ENCODE measurements around the gene B4GALT2. TPM values are rescaled to one million over a fixed set of nuclear protein-coding genes. Genes with fewer than 3 reads are reported as not detected.

The B4GALT2 gene
- total RNA-seq, 4 donors from 2014 or later: 22.3 to 30.3 (median 24.7) TPM

GRCh38 chr1:43990271-43991199 lies 11.5 kb downstream of the B4GALT2 start:
- no peak for TF ChIP-seq CTCF (IDR thresholded peaks at IDR 0.05)
- no peak for TF ChIP-seq POLR2A (IDR thresholded peaks at IDR 0.05)
- H3K4me3 ChIP-seq (replicated peaks in 1 of 3): peak overlapping the region in 2 of 3 donors; percentile 36 to 53
- 76% methylated on average over 17 to 19 of the region's 19 CpGs for WGBS, 2 donors
- no peaks in the 10 kb centered on the region for H3K9me3 ChIP-seq
- peaks cover 15 to 17% of the 10 kb centered on the region in 2 donors for H3K4me1 ChIP-seq
- no peaks in the 10 kb centered on the region for H3K27me3 ChIP-seq
- H3K27ac ChIP-seq: peak overlapping the region; percentile 73 to 77 (median 76)
- H3K36me3 ChIP-seq: no peaks in the 10 kb centered on the region
- intact Hi-C loops (cut with DNase I): no loop called here
- no peak for DNase-seq

- Histone ChIP-seq H3K36me3 (no peaks in the 10 kb centered on the region), H3K4me1 (peaks cover 15 to 17% of the 10 kb centered on the region in 2 donors), H3K27me3 (no peaks in the 10 kb centered on the region), H3K4me3 (replicated peaks in 1 of 3) (peak overlapping the region in 2 of 3 donors; percentile 36 to 53), H3K27ac (peak overlapping the region; percentile 73 to 77 (median 76)), H3K9me3 (no peaks in the 10 kb centered on the region)
- 0 to 2% methylated on average over 7 to 9 of the region's 10 CpGs for WGBS, 2 donors
- intact Hi-C loops (cut with DNase I): no loop called here
- TF ChIP-seq POLR2A (IDR thresholded peaks at IDR 0.05) (no peak), CTCF (IDR thresholded peaks at IDR 0.05) (no peak)
- DNase-seq: no peak
These were observed 12.1 kb downstream of the B4GALT2 start for GRCh38 chr1:43991200-43991475.

- DNase-seq: peak; percentile 94 to 95
- TF ChIP-seq CTCF (IDR thresholded peaks at IDR 0.05) (no peak), POLR2A (IDR thresholded peaks at IDR 0.05) (peak in 1 of 2 donors; percentile 73)
- H3K36me3 ChIP-seq: no peaks in the 10 kb centered on the region
- H3K27ac ChIP-seq: peak within 1 kb of the TSS; percentile 73 to 77 (median 76)
- no peaks in the 10 kb centered on the region for H3K9me3 ChIP-seq
- peak within 1 kb of the TSS; percentile 28 to 53 (median 36) for H3K4me3 ChIP-seq (replicated peaks in 1 of 3)
- intact Hi-C loops (cut with DNase I): no loop called here
- WGBS, 2 donors: 1 to 2% methylated on average over 18 to 50 of the region's 66 CpGs
- no peaks in the 10 kb centered on the region for H3K27me3 ChIP-seq
- peaks cover 15 to 17% of the 10 kb centered on the region in 2 donors for H3K4me1 ChIP-seq
These were observed 12.6 kb downstream of the B4GALT2 start, which contains the start of gene CCDC24 for GRCh38 chr1:43991476-43992231. Gene CCDC24 (plus strand): TSS chr1:43991599. CDS start chr1:43991879, 280 bp downstream.

- Histone ChIP-seq H3K4me1 (peaks cover 15 to 17% of the 10 kb centered on the region in 2 donors), H3K4me3 (replicated peaks in 1 of 3) (peak overlapping the region; percentile 28 to 53 (median 36)), H3K27ac (peak overlapping the region; percentile 73 to 77 (median 76)), H3K36me3 (no peaks in the 10 kb centered on the region), H3K9me3 (no peaks in the 10 kb centered on the region), H3K27me3 (no peaks in the 10 kb centered on the region)
- DNase-seq: no peak
- TF ChIP-seq POLR2A (IDR thresholded peaks at IDR 0.05) (no peak), CTCF (IDR thresholded peaks at IDR 0.05) (no peak)
- WGBS, 2 donors: 39 to 41% methylated on average over 11 of the region's 11 CpGs
- intact Hi-C loops (cut with DNase I): no loop called here
These were observed 13.4 kb downstream of the B4GALT2 start for GRCh38 chr1:43992232-43992995.
